Airway epithelial cell (primary cell): Measurements from ENCODE around the gene MKRN2. TPM values are rescaled to one million over a fixed set of nuclear protein-coding genes. Genes with fewer than 3 reads are reported as not detected.

Source experiments
- total RNA-seq: library from RNA; depleted of rRNA; stranded (reverse); fragments of >200 nt; gene quantifications from 2 replicates; pipeline ENCODE4 v1.2.3, GENCODE V29; 2015

The MKRN2 gene, protein sequence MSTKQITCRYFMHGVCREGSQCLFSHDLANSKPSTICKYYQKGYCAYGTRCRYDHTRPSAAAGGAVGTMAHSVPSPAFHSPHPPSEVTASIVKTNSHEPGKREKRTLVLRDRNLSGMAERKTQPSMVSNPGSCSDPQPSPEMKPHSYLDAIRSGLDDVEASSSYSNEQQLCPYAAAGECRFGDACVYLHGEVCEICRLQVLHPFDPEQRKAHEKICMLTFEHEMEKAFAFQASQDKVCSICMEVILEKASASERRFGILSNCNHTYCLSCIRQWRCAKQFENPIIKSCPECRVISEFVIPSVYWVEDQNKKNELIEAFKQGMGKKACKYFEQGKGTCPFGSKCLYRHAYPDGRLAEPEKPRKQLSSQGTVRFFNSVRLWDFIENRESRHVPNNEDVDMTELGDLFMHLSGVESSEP
- 27.0 and 31.9 TPM in 2 replicates for total RNA-seq

DNA sequence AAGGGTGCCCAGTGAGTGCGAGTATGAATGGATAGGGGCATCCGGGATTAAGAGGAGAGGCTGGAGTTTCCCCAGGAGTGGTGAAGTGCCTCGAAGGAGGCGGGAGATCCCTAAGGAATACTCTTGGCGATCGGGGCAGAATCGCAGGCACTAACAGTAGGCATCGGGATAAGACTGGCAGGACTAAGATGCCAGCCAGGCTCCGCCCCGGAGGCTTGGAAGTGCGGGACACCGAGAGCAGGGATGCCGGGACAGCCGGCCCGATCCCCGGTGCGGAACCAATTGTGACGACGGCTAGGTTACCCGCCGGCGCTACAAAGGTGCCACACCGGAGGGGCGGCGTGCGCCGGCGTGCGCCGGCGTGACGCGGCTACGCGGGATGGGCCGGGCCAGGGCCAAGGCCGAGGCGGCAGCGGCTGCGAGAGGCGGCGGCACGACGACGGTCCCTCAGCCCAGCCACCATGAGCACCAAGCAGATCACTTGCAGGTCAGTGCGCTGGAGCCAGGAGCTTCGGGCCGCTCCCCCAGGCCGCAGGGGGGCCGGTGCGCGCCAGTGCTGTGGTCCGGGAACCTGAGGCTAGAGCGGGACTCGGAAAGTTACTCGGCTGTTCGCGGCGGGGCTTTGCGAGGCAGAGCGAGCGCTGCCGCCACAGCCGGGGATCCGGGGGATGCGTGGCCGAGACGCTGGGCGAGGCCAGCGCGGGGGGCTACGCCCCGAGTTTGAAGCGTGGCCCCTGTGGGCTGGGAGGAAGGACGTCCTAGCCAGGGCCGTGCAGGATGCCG, at the start of gene MKRN2:
Gene MKRN2 (plus strand): TSS at position 398 of the 783 bp plus-strand sequence. CDS start 64 bp downstream, at position 462.

DNA sequence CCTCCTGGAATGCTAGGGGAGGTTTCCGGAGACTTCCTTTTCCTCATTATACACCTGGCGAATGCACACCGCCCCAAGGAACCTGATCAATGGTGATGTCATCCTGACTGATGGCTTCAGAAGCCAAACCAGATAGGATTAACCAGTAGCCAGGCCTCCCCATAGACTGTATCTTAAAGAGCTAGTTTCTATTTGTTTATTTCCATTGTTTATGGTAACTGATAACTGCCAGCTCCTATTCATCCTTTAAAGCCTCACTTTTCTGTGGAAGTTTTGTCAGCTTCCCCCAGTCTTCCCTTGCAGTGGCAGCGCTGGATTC, 11.5 kb upstream of the MKRN2 start, which contains the start of gene MKRN2OS:
Gene MKRN2OS (minus strand): TSS at position 27 of the 319 bp plus-strand sequence. CDS start 35 bp downstream, outside the sequence.

Other genes with a start within 250 kb of the MKRN2 start
- gene TSEN2, start 72.6 kb upstream of the MKRN2 start, total RNA-seq, result 8.7 and 11.5 TPM in 2 replicates
- gene MKRN2OS, start 11.6 kb upstream of the MKRN2 start, total RNA-seq, result 2.5 and 3.1 TPM in 2 replicates
- gene RAF1, start 107.0 kb downstream of the MKRN2 start, total RNA-seq, result 51.6 and 62.2 TPM in 2 replicates
- gene TMEM40, start 202.2 kb downstream of the MKRN2 start, total RNA-seq, result 61.0 and 61.1 TPM in 2 replicates
- gene CAND2, start 239.6 kb downstream of the MKRN2 start, total RNA-seq, result 1.3 and 1.4 TPM in 2 replicates